GM18909 (cell line): Measurements from ENCODE around the gene SHISA9.
"Not testable (repeated sequence)": the region's sequence is repeated elsewhere in the genome, so short reads cannot be mapped to it uniquely, and the experiment has no call there.

Experiments
- ATAC-seq: cut with Tn5 transposase; IDR thresholded peaks from one replicate; pipeline ENCODE4 v1.9.1; 2021; ENCODE audit warnings: mild to moderate bottlenecking; ENCODE audit not compliant: unreplicated experiment, poor library complexity

SHISA9 gene

GRCh38 chr16:12901597-12902461 is at the start of gene SHISA9:
SHISA9 (plus strand) TSS chr16:12901598.
- no peak for ATAC-seq

GRCh38 chr16:12853972-12854371 is 47.4 kb upstream of the SHISA9 start:
- ATAC-seq = no peak

GRCh38 chr16:12857435-12857834 is 44.0 kb upstream of the SHISA9 start:
- not testable (repeated sequence) for ATAC-seq

GRCh38 chr16:12862327-12862726 is 39.1 kb upstream of the SHISA9 start:
- ATAC-seq = no peak

- no peak for ATAC-seq
These were observed 38.5 kb upstream of the SHISA9 start for GRCh38 chr16:12862941-12863340.

- ATAC-seq = no peak
These were observed 34.3 kb upstream of the SHISA9 start for GRCh38 chr16:12866981-12867551.

DNA sequence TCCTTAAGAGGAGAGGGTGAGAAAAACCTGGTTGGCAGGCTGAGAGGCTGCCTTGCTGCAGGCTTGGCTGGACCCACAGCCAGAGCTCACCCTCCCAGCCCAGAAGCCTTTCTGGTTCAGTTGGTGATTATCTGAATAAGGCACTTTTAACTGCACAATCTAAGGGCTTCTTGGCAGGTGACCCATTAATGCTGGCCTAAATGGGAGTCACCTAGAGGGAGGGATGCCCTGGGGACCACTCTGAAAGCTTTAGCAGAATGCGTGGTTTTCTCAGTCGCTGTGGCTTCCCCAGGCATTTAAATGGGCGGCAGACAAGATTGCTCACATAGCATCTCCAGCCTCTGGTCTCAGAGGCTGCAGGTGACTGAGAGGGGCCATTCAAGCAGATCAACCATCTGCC is 33.2 kb upstream of the SHISA9 start:
- ATAC-seq = no peak

DNA sequence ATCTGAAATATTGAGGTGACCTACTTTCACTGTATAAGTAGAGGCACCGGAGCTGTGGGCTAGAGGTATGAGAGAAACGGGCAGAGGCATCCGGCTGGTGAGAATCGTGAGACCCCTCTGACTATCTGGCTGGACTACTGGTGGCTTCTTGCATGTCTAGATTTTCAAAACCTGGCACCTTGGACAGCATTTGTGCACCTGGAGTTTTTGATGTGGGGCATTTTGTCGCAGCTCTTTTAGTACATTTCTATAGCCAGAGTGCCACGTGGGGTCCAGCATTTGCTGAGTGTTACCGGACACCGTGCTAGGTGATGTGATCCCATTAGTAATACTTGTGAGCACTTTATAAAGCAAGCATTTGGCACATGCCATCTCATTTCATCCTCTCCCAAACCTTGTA is 32.6 kb upstream of the SHISA9 start:
- no peak for ATAC-seq

DNA sequence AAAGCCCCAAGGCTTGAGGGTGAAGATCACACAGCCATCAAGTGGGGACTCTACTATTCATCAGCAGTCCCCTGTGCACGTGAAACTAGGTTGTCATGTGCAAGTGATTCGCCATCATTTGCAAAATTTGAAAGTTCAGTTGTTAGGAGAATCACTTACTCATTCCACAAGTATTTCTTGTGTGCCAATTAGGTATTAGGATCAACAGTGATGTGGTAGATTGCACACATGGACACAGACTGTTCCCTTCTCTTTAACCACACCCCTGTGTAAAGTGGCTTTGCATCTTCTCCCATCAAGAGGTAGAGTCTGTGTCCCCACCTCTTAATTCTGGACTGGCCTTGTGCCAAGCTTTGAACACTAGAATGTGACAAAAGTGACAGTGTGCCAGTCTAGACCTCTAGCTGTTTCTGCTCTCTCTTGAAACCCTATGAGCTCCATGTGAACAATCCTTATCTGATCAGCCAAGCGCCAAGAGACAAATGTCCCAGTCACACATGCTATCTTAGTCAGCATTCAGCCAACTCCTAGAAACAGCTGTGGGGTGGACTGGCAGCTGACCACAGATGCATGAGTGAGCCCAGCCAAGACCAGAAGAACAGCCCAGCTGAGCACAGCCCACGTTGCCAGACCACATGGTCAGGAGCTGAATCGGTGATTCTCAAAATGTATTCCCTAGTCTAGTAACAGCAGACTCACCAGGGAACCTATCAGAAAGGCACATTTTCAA is 31.5 kb upstream of the SHISA9 start:
- no peak for ATAC-seq

DNA sequence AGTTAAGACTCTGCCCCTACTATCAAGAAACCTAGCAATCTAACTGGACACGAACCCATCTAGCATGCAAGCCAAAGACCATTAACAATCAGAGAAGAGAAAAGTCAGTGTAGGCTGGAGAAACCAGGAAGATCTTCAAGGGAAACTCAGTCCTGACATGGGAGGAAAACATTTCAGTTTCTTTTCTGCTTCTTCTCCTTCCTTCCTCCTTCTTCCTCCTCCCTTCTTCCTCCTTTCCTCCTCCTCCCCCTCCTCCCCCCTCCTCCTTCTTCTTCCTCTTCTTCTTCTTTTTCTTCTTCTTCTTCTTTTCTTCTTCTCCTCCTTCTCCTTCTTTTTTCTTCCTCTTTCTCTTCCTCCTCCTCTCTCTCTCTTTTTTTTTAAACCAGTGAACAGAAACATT is 29.6 kb upstream of the SHISA9 start:
- ATAC-seq = no peak

GRCh38 chr16:12874186-12874585 is 27.2 kb upstream of the SHISA9 start:
- no peak for ATAC-seq

DNA sequence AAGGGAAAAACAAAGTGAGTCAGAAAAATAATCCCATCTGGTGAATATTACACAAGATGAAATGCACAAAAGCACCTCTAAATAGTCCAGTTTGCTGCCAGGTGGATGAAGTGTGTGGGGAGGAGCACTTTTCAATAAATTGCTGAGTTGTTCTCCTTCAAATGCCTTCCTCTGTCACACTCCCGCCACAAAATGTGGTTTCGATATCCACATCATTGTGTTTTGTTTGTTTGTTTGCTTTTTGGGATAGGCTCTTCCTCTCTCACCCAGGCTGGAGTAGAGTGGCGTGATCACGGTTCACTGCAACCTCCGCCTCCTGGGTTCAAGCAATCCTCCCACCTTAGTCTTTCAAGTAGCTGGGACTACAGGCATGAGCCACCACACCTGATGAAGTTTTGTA is 24.6 kb upstream of the SHISA9 start:
- no peak for ATAC-seq

- no peak for ATAC-seq
These were observed 22.4 kb upstream of the SHISA9 start for GRCh38 chr16:12878973-12879372.

DNA sequence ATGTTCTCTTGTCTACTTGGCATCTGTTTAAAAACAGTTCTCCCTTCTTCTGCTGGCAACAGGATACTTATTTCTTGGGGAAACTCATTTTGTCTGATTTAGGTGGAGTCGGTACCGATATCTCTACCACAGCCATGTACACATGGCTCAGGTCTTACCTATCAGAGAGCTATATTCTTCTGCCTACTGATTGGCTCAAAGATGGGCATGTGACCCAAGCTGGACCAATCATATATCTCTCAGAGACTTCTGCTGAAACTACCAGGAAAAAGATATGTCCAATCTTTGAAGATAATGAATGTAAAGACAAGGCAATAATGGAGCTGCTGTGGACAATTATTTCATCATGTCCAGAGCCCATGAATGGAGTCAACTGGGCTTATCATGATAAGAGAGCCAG is 21.6 kb upstream of the SHISA9 start:
- ATAC-seq = no peak

DNA sequence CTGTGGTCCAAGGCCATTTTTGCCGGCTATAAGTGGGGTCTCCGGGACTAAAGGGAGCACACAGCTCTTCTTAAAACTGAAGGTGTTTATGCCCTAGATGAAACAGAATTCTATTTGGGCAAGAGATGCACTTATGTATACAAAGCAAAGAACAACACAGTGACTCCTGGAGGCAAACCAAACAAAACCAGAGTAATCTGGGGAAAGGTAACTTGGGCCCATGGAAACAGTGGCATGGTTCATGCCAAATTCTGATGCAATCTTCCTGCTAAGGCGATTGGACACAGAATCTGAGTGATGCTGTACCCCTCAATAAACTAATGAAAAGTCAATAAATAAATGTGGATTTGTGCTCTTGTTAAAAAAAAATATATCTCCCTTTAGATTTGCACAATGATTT is 20.2 kb upstream of the SHISA9 start:
- no peak for ATAC-seq

DNA sequence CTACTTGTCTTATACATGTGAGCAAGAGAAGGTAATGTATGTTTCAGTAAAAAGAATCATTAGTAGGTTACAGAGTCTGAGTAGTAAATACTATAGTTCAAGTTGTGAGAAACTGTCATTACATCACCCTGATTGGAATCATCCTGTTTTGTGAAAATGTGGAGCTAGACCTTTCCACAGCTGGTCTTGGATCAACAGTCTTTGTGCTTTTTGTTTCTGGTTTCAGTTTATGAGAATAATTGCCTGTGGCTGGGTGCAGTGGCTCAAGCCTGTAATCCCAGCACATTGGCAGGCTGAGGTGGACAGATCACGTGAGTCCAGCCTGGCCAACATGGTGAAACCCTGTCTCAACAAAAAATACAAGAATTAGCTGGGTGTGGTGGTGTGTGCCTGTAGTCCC is 19.7 kb upstream of the SHISA9 start:
- no peak for ATAC-seq

DNA sequence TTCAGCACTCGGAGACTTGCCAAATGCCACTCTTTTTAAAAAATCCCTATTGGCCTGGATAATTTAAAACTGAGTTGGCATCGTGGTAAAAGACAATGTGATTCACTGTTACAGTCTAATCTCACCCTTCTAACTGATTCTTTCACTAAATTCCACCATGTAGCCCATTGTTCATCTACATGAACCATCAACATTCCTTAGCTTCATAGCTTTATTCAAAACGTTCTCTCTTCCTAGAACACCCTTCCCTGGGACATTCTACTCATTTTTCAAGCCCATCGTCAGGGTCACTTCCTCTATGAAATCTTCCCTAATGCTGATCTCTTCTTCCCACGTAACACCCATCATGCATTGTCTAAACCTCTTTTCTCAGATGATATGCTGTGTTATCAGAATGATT is 15.7 kb upstream of the SHISA9 start:
- ATAC-seq = no peak

GRCh38 chr16:12891836-12892235 is 9.6 kb upstream of the SHISA9 start:
- ATAC-seq = no peak

DNA sequence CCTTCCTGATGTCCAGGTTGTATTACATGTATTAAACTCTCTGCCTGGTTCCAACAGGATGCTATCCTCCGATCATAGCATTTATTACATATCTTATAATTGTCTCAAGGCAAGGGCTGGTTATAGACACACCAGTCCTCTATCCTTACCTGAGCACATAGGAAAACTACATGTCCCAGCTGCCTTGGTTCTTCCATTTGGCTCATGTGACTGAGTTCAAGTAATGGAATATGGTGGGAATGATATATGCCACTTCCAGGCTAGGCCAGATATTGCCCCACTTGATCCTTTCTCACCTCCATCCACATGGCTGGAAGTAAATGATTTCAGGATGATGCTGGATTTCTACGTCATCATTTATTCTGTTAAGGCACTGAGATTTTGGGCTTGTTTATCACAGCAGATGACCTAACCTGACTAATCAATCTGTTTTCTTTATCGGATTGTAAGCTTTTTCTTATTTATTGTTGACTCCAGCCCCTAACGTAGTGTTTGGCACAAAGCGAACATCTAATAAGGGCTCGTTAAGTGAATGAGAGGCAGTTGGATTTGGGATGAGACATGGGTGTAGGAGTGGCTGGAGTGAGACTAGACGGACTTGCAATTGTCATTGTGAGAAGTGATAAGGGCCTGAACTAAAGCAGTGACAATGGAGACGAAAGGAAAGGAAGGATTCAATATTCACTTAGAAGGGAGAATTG is 8.2 kb upstream of the SHISA9 start:
- ATAC-seq = no peak

DNA sequence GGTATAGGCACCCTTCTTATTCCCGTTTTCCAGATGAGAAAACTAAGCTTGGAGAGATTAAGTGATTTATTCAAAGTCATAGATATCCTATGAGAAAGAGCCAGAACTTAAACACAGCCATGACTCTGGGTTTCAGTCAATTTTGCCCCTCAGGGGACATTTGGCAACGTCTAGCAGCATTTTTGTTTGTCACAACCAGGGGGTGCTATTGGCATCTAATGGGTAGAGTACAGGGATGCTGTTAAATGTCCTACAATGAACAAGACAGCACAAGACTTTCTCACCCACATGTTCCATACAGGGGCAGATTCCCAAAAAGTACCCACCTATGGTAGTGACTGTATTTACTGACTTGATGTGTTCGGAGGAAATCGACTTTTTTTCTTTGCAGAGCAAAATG is 4.8 kb upstream of the SHISA9 start:
- ATAC-seq = no peak

DNA sequence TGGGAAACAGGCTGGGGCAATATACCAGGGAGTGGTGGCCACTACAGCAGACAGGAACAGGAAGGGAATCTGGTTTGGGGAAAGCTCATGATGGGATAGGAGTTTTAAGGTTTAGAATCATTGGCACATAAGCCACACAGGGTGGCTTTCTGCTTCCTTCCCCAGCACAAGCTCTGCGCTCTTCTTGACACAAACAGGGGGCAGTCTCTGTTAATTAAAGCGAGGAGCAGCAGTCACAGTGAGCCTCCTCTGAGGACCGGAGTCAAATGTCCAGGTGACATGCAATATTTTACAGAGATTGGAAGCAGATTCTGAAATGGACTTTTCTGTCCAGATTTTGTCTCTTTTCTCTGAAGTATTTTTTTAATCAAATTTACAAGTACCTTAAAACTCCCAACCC is 2.8 kb upstream of the SHISA9 start:
- ATAC-seq = no peak
